IMR-90 (cell line): ENCODE results near the gene HCLS1. TPM values are rescaled to one million over a fixed set of nuclear protein-coding genes. Genes with fewer than 3 reads are reported as not detected.

Experiments used
- ATAC-seq: fragments of 200-7000 bp; cut with Tn5 transposase; 2 replicates; pipeline ENCODE4 v1.9.1; 2020; ENCODE audit warnings: low read depth, mild to moderate bottlenecking, moderate library complexity
- BruUV-seq: library from RNA; stranded (reverse); fragments of 400-500 nt; replicated peaks from 2 replicates; lab custom pipeline; 2021; lab: Mats Ljungman, UMichigan
- CTCF ChIA-PET: fragments of 300-600 bp; formaldehyde crosslinking; extraction: SDS; loops from one replicate; lab custom pipeline; 2021; ENCODE audit warnings: antibody characterized with exemption; lab: Yijun Ruan, JAX
- POLR2A ChIA-PET: fragments of 300-600 bp; sonication (Branson Sonifier 250); formaldehyde crosslinking; loops from one replicate; lab custom pipeline; 2022; ENCODE audit warnings: antibody characterized with exemption; ENCODE audit not compliant: unreplicated experiment; lab: Charles Lee
- DNase-seq: peaks from one replicate; pipeline ENCODE4 v3.0.0; 2013
- H2AFZ ChIP-seq: replicated peaks from 2 replicates; pipeline ENCODE3; 2013; ENCODE audit warnings: low read length, mild to moderate bottlenecking; ENCODE audit not compliant: poor library complexity
- H2AK5ac ChIP-seq: 2 replicates; pipeline ENCODE4 v1.6.1; 2013; ENCODE audit warnings: low read depth, low read length, inconsistent platforms
- H2AK9ac ChIP-seq: replicated peaks from 2 replicates; pipeline ENCODE3; 2013; ENCODE audit warnings: mild to moderate bottlenecking, low read depth, low read length, moderate library complexity; ENCODE audit not compliant: poor library complexity
- H2BK120ac ChIP-seq: 2 replicates; pipeline ENCODE4 v1.6.1; 2013; ENCODE audit warnings: low read depth, low read length, inconsistent platforms
- H2BK15ac ChIP-seq: 3 replicates; pipeline ENCODE4 v1.6.1; 2013; ENCODE audit warnings: low read depth, low read length, inconsistent platforms
- H2BK20ac ChIP-seq: 2 replicates; pipeline ENCODE4 v1.6.1; 2013; ENCODE audit warnings: low read depth, mild to moderate bottlenecking, inconsistent platforms, low read length, moderate library complexity
- H2BK5ac ChIP-seq: 2 replicates; pipeline ENCODE4 v1.6.1; 2013; ENCODE audit warnings: mild to moderate bottlenecking, low read depth, low read length, inconsistent platforms; ENCODE audit not compliant: poor library complexity, severe bottlenecking
- H3K14ac ChIP-seq: replicated peaks from 2 replicates; pipeline ENCODE4 v1.6.1; 2013; ENCODE audit warnings: low read depth, low read length, inconsistent platforms
- H3K18ac ChIP-seq: 2 replicates; pipeline ENCODE4 v1.6.1; 2013; ENCODE audit warnings: low read depth, low read length, control low read depth
- H3K23ac ChIP-seq: 2 replicates; pipeline ENCODE4 v1.6.1; 2013; ENCODE audit warnings: low read depth, low read length, inconsistent platforms
- H3K27ac ChIP-seq: 2 replicates; pipeline ENCODE4 v1.5.1; 2013; ENCODE audit warnings: mild to moderate bottlenecking, control low read depth, low read length; ENCODE audit not compliant: insufficient read depth
- H3K27me3 ChIP-seq: 2 replicates; pipeline ENCODE4 v1.6.1; 2013; ENCODE audit warnings: low read length; ENCODE audit not compliant: control insufficient read depth, insufficient read depth
- H3K36me3 ChIP-seq: 2 replicates; pipeline ENCODE4 v1.6.1; 2013; ENCODE audit warnings: low read length, mixed read lengths; ENCODE audit not compliant: control insufficient read depth, insufficient read depth
- H3K4ac ChIP-seq: 2 replicates; pipeline ENCODE4 v1.6.1; 2013; ENCODE audit warnings: low read depth, low read length, inconsistent platforms
- H3K4me1 ChIP-seq: 2 replicates; pipeline ENCODE4 v1.6.1; 2013; ENCODE audit warnings: low read length, mixed read lengths; ENCODE audit not compliant: control insufficient read depth, insufficient read depth
- H3K4me2 ChIP-seq: 2 replicates; pipeline ENCODE4 v1.6.1; 2013; ENCODE audit warnings: low read depth, mild to moderate bottlenecking, control low read depth, low read length, moderate library complexity
- H3K4me3 ChIP-seq: 2 replicates; pipeline ENCODE4 v1.5.1; 2013; ENCODE audit warnings: low read depth, mild to moderate bottlenecking, control low read depth, low read length, moderate library complexity; ENCODE audit not compliant: insufficient read depth
- H3K56ac ChIP-seq: 2 replicates; pipeline ENCODE4 v1.6.1; 2013; ENCODE audit warnings: low read length, inconsistent platforms; ENCODE audit not compliant: insufficient read depth; ENCODE audit errors: extremely low read depth
- H3K79me1 ChIP-seq, 2 experiments: 2 replicates each; pipeline ENCODE4 v1.6.1; 2013; ENCODE audit warnings: low read length in 2 of 2, inconsistent platforms in 1 of 2, low read depth in 1 of 2
- H3K9ac ChIP-seq: 2 replicates; pipeline ENCODE4 v1.6.1; 2013; ENCODE audit warnings: low read depth, low read length, control low read depth
- H3K9me1 ChIP-seq: 2 replicates; pipeline ENCODE4 v1.6.1; 2013; ENCODE audit warnings: low read length, inconsistent platforms; ENCODE audit not compliant: insufficient read depth
- H3K9me3 ChIP-seq: 2 replicates; pipeline ENCODE4 v1.6.1; 2013; ENCODE audit warnings: low read length; ENCODE audit not compliant: control insufficient read depth, insufficient read depth
- H4K20me1 ChIP-seq: 2 replicates; pipeline ENCODE4 v1.6.1; 2013; ENCODE audit warnings: low read length, inconsistent platforms; ENCODE audit not compliant: insufficient read depth
- H4K5ac ChIP-seq: 2 replicates; pipeline ENCODE4 v1.6.1; 2013; ENCODE audit warnings: mild to moderate bottlenecking, low read depth, low read length, control low read depth
- H4K8ac ChIP-seq, 2 experiments: 2 replicates each; pipeline ENCODE4 v1.6.1; 2013; ENCODE audit warnings: low read depth in 2 of 2, low read length in 2 of 2, control low read depth in 1 of 2, inconsistent platforms in 1 of 2
- H4K91ac ChIP-seq: 2 replicates; pipeline ENCODE4 v1.6.1; 2013; ENCODE audit warnings: low read depth, low read length, inconsistent platforms; ENCODE audit not compliant: insufficient read depth
- BHLHE40 ChIP-seq: fragments of 150-350 bp; IDR thresholded peaks from 2 replicates; pipeline ENCODE4 v1.6.1; 2016; ENCODE audit warnings: mild to moderate bottlenecking, low read depth, low read length
- CEBPB ChIP-seq: IDR thresholded peaks from 2 replicates; pipeline ENCODE4 v1.6.1; 2012; ENCODE audit warnings: low read depth, low read length, improper control_type of control experiment
- CHD1 ChIP-seq: IDR thresholded peaks from 2 replicates; pipeline ENCODE4 v1.6.1; 2012; ENCODE audit warnings: low read depth, low read length, improper control_type of control experiment
- FOS ChIP-seq: fragments of 150-350 bp; IDR thresholded peaks from 2 replicates; pipeline ENCODE4 v1.6.1; 2016; ENCODE audit warnings: low read depth, low read length
- MAFK ChIP-seq: IDR thresholded peaks from 2 replicates; pipeline ENCODE4 v1.6.1; 2012; ENCODE audit warnings: low read depth, low read length, improper control_type of control experiment
- MAZ ChIP-seq: IDR thresholded peaks from 2 replicates; pipeline ENCODE4 v1.6.1; 2012; ENCODE audit warnings: low read depth, mild to moderate bottlenecking, low read length, improper control_type of control experiment, moderate library complexity, borderline replicate concordance
- MXI1 ChIP-seq: IDR thresholded peaks from 2 replicates; pipeline ENCODE4 v1.6.1; 2012; ENCODE audit warnings: low read depth, mild to moderate bottlenecking, low read length, moderate library complexity, borderline replicate concordance
- NFE2L2 ChIP-seq: fragments of 150-350 bp; IDR thresholded peaks from 2 replicates; pipeline ENCODE4 v1.6.1; 2016; ENCODE audit warnings: low read depth, mild to moderate bottlenecking, low read length
- POLR2A ChIP-seq: IDR thresholded peaks from 2 replicates; pipeline ENCODE4 v1.6.1; 2012; ENCODE audit warnings: mild to moderate bottlenecking, low read depth, low read length
- RAD21 ChIP-seq: IDR thresholded peaks from 2 replicates; pipeline ENCODE4 v1.6.1; 2012; ENCODE audit warnings: low read length, improper control_type of control experiment
- RCOR1 ChIP-seq: IDR thresholded peaks from 2 replicates; pipeline ENCODE4 v1.6.1; 2012; ENCODE audit warnings: mild to moderate bottlenecking, low read length, improper control_type of control experiment; ENCODE audit not compliant: insufficient replicate concordance
- RFX5 ChIP-seq: IDR thresholded peaks from 2 replicates; pipeline ENCODE4 v1.8.0; 2012; ENCODE audit warnings: low read depth, mild to moderate bottlenecking, low read length, moderate library complexity
- SMC3 ChIP-seq: fragments of 150-350 bp; IDR thresholded peaks from 2 replicates; pipeline ENCODE4 v1.6.1; 2016; ENCODE audit warnings: low read depth, mild to moderate bottlenecking, antibody characterized with exemption, low read length, moderate library complexity
- WGBS, 2 experiments: methylation state at CpG; one replicate each; pipeline versions ENCODE4 v1.1.5 to v1.1.7; 2013; ENCODE audit warnings: missing lambda C conversion rate in 2 of 2; ENCODE audit not compliant: insufficient read length in 1 of 2; ENCODE audit errors: extremely low coverage in 2 of 2; 5-methylcytosine and 5-hydroxymethylcytosine counted together
- dilution Hi-C: fragments of 300-500 bp; cut with HindIII; formaldehyde crosslinking; loops from one replicate; pipeline ENCODE4 v1.14.3; 2018; ENCODE audit warnings: low sequenced_read_pairs; ENCODE audit not compliant: unreplicated experiment
- in situ Hi-C: fragments of 300-500 bp; cut with MboI; formaldehyde crosslinking; loops from 3 replicates; pipeline ENCODE4 v1.14.3; 2019; ENCODE audit warnings: low sequenced_read_pairs, inconsistent platforms, mixed read lengths
- intact Hi-C: fragments of 100-400 bp; cut with micrococcal nuclease; formaldehyde crosslinking; loops from 2 replicates; pipeline ENCODE4 v1.10.0; 2022
- polyA plus RNA-seq, 3 experiments: library from polyadenylated mRNA; depleted of rRNA; stranded (reverse); fragments of >200 nt; gene quantifications; 2 replicates each; pipeline ENCODE4 v1.2.3, GENCODE V29; 2012; ENCODE audit warnings: low replicate concordance in 1 of 3
- total RNA-seq: library from RNA; depleted of rRNA; stranded (reverse); fragments of >200 nt; gene quantifications from 2 replicates; pipeline ENCODE4 v1.2.3, GENCODE V29; 2012
- TF ChIP-seq, protein P1 (sequence below): fragments of 150-350 bp; IDR thresholded peaks from 2 replicates; pipeline ENCODE4 v1.6.1; 2017; ENCODE audit warnings: mild to moderate bottlenecking, antibody characterized with exemption, low read length, low read depth
- TF ChIP-seq, protein P2 (sequence below): fragments of 150-350 bp; IDR thresholded peaks from 2 replicates; pipeline ENCODE4 v1.6.1; 2016; ENCODE audit warnings: low read depth, mild to moderate bottlenecking, low read length, moderate library complexity, borderline replicate concordance
- TF ChIP-seq, protein P3 (sequence below): conservative IDR thresholded peaks from 2 replicates; pipeline ENCODE4 v1.5.1; 2012; ENCODE audit warnings: mild to moderate bottlenecking, low read depth, low read length, improper control_type of control experiment

The HCLS1 gene
- total and polyA plus RNA-seq, 2 of the 4 experiments (the other 2 are of a cell fraction), result 0.54 to 0.67 TPM

DNA sequence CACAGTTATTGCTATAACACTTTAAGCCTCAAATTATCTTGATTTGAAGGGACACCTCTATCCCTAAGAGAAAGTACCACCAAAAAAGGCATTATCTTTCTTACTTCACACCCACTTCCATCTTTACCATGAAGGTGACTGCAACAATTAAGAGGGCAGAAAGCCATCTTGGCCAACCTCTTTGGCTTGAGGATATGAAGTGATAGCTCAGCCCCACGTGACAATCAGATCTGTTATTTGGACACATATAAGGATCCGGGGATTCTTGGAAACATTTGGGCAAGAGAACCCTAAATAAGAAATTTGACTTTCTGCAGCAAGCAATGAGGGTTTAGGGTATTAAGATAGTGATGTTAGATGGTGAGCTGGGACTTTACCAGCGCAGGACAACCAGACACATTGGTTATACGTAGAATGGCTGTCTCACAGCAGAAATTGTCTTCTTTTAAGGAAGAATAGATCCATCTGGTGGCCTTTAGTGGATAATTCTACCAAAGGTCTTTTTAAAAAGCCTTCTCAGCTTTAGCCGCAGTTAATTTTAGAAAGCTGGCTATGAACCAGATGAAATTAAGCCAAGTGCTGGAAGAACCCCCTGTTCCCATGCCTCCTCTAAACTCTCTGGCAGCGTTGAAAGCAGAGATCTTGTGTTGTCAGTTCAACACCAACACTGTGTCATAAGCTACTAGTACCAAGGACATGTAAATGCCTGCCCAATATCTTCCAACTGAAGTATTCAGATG, 12.3 kb downstream of the HCLS1 start:
- Histone ChIP-seq H2AK5ac (no peak overlapping the region), H2AFZ (no peak overlapping the region), H3K4ac (no peak overlapping the region), H4K20me1 (no peaks in the 10 kb centered on the region), H2BK20ac (no peak overlapping the region), H3K27me3 (no peaks in the 10 kb centered on the region; the same call in 1 of the 2 replicates), H3K4me2 (no peak overlapping the region), H3K4me3 (no peak overlapping the region), H3K9me3 (no peaks in the 10 kb centered on the region), H2BK15ac (no peak overlapping the region), H3K9me1 (no peaks in the 10 kb centered on the region), H2BK120ac (no peak overlapping the region), H4K5ac (no peak overlapping the region), H3K56ac (no peak overlapping the region), H4K8ac (no peak overlapping the region), H3K4me1 (no peaks in the 10 kb centered on the region), H3K14ac (no peak overlapping the region), H2AK9ac (no peak overlapping the region), H3K18ac (no peak overlapping the region), H3K36me3 (no peaks in the 10 kb centered on the region), H2BK5ac (no peak overlapping the region), H4K91ac (no peak overlapping the region), H3K9ac (no peak overlapping the region), H3K23ac (no peak overlapping the region), H3K79me1 (no peaks in the 10 kb centered on the region), H3K27ac (no peak overlapping the region)
- ChIA-PET POLR2A (no interaction called here), CTCF (no interaction called here)
- intact Hi-C loops (no loop called here), in situ Hi-C loops (no loop called here), dilution Hi-C loops (no loop called here)
- no TSS peak for BruUV-seq
- ATAC-seq (no peak), DNase-seq (no peak)
- 40% methylated on average over 2 of the region's 6 CpGs; no CpG with 5 or more reads in 1 of the 2 experiments for WGBS, 2 experiments
- no peak for TF ChIP-seq RAD21
- no peak for TF ChIP-seq POLR2A
- no peak for TF ChIP-seq MAZ
- TF ChIP-seq, protein P1, sequence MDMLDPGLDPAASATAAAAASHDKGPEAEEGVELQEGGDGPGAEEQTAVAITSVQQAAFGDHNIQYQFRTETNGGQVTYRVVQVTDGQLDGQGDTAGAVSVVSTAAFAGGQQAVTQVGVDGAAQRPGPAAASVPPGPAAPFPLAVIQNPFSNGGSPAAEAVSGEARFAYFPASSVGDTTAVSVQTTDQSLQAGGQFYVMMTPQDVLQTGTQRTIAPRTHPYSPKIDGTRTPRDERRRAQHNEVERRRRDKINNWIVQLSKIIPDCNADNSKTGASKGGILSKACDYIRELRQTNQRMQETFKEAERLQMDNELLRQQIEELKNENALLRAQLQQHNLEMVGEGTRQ, result no peak
- no peak for TF ChIP-seq NFE2L2
- TF ChIP-seq MAFK, result no peak
- TF ChIP-seq CEBPB, result no peak
- TF ChIP-seq BHLHE40, result no peak
- no peak for TF ChIP-seq CHD1
- no peak for TF ChIP-seq FOS
- TF ChIP-seq RCOR1, result no peak
- TF ChIP-seq, protein P2, sequence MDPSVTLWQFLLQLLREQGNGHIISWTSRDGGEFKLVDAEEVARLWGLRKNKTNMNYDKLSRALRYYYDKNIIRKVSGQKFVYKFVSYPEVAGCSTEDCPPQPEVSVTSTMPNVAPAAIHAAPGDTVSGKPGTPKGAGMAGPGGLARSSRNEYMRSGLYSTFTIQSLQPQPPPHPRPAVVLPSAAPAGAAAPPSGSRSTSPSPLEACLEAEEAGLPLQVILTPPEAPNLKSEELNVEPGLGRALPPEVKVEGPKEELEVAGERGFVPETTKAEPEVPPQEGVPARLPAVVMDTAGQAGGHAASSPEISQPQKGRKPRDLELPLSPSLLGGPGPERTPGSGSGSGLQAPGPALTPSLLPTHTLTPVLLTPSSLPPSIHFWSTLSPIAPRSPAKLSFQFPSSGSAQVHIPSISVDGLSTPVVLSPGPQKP, result no peak
- TF ChIP-seq, protein P3, sequence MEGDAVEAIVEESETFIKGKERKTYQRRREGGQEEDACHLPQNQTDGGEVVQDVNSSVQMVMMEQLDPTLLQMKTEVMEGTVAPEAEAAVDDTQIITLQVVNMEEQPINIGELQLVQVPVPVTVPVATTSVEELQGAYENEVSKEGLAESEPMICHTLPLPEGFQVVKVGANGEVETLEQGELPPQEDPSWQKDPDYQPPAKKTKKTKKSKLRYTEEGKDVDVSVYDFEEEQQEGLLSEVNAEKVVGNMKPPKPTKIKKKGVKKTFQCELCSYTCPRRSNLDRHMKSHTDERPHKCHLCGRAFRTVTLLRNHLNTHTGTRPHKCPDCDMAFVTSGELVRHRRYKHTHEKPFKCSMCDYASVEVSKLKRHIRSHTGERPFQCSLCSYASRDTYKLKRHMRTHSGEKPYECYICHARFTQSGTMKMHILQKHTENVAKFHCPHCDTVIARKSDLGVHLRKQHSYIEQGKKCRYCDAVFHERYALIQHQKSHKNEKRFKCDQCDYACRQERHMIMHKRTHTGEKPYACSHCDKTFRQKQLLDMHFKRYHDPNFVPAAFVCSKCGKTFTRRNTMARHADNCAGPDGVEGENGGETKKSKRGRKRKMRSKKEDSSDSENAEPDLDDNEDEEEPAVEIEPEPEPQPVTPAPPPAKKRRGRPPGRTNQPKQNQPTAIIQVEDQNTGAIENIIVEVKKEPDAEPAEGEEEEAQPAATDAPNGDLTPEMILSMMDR, result no peak
- no peak for TF ChIP-seq SMC3
- TF ChIP-seq MXI1, result no peak
- TF ChIP-seq RFX5, result no peak
